GM12878 (cell line): Measurements from ENCODE around the gene ILRUN. TPM values are rescaled to one million over a fixed set of nuclear protein-coding genes. Genes with fewer than 3 reads are reported as not detected.

ENCODE experiments used
- ATAC-seq: fragments of 200-7000 bp; cut with Tn5 transposase; 3 replicates; pipeline ENCODE4 v1.9.1; 2020; ENCODE audit warnings: mild to moderate bottlenecking, moderate library complexity
- BruUV-seq: library from RNA; stranded (reverse); fragments of 400-500 nt; replicated peaks from 2 replicates; lab custom pipeline; 2021; lab: Mats Ljungman, UMichigan
- CTCF ChIA-PET: fragments of 300-600 bp; sonication (Branson Sonifier 250); formaldehyde crosslinking; extraction: SDS; loops from one replicate; lab custom pipeline; 2021; ENCODE audit warnings: inconsistent platforms; lab: Yijun Ruan, JAX
- POLR2A ChIA-PET: fragments of 350-600 bp; formaldehyde crosslinking; extraction: SDS; loops from one replicate; lab custom pipeline; 2021; ENCODE audit warnings: inconsistent platforms; lab: Charles Lee
- RAD21 ChIA-PET: fragments of 300-600 bp; sonication (Branson Sonifier 250); formaldehyde crosslinking; loops from one replicate; lab custom pipeline; 2023; ENCODE audit warnings: antibody characterized with exemption; ENCODE audit not compliant: unreplicated experiment; lab: Charles Lee
- SMC1A ChIA-PET: fragments of 300-600 bp; sonication (Branson Sonifier 250); formaldehyde crosslinking; loops from one replicate; lab custom pipeline; 2023; ENCODE audit not compliant: unreplicated experiment, uncharacterized antibody; lab: Charles Lee
- DNase-seq: peaks from one replicate; pipeline ENCODE4 v3.0.0-alpha.2; 2011; ENCODE audit warnings: low read depth, low spot score
- FAIRE-seq: peaks from 3 replicates; lab custom pipeline; 2011; peaks lifted over from hg19 to GRCh38; lab: Jason Lieb, UNC
- H2AFZ ChIP-seq: 2 replicates; pipeline ENCODE4 v1.6.0; 2011; ENCODE audit warnings: low read depth, low read length, control low read depth; ENCODE audit not compliant: control insufficient read depth
- H3K27ac ChIP-seq: 2 replicates; pipeline ENCODE4 v1.5.1; 2011; ENCODE audit warnings: control low read depth; ENCODE audit not compliant: control insufficient read depth, insufficient read depth
- H3K27me3 ChIP-seq, 2 experiments: replicated peaks in 1 of 2; 2 replicates each; pipeline versions ENCODE4 v1.6.0 to v1.6.1; 2011; ENCODE audit warnings: low read length in 1 of 2; ENCODE audit not compliant: control insufficient read depth in 2 of 2, insufficient read depth in 2 of 2
- H3K36me3 ChIP-seq, 2 experiments: 2 replicates each; pipeline ENCODE4 v1.5.1; 2011; ENCODE audit warnings: low read length in 1 of 2; ENCODE audit not compliant: control insufficient read depth in 2 of 2, insufficient read depth in 2 of 2
- H3K4me1 ChIP-seq: 2 replicates; pipeline ENCODE4 v1.6.1; 2011; ENCODE audit warnings: mild to moderate bottlenecking, low read length, moderate library complexity, mixed read lengths; ENCODE audit not compliant: control insufficient read depth, insufficient read depth
- H3K4me2 ChIP-seq: 2 replicates; pipeline ENCODE4 v1.6.0; 2011; ENCODE audit warnings: control low read depth; ENCODE audit not compliant: control insufficient read depth, insufficient read depth
- H3K4me3 ChIP-seq: fragments of 200-600 bp; sonication (generic); 2 replicates; pipeline ENCODE4 v1.5.1; 2016
- H3K79me2 ChIP-seq: 2 replicates; pipeline ENCODE4 v1.6.0; 2011; ENCODE audit warnings: low read length; ENCODE audit not compliant: control insufficient read depth, insufficient read depth
- H3K9ac ChIP-seq: 2 replicates; pipeline ENCODE4 v1.8.0; 2011; ENCODE audit warnings: low read length, control low read depth, mixed read lengths; ENCODE audit not compliant: control insufficient read depth, insufficient read depth
- H3K9me3 ChIP-seq: replicated peaks from 3 replicates; pipeline ENCODE4 v1.5.1; 2011; ENCODE audit warnings: mild to moderate bottlenecking, low read length; ENCODE audit not compliant: control insufficient read depth, insufficient read depth
- H4K20me1 ChIP-seq: 2 replicates; pipeline ENCODE4 v1.6.0; 2011; ENCODE audit not compliant: control insufficient read depth, insufficient read depth
- BMI1 ChIP-seq: fragments of 450-650 bp; IDR thresholded peaks from 2 replicates; pipeline ENCODE4 v1.6.1; 2016; ENCODE audit warnings: mild to moderate bottlenecking, moderate library complexity, borderline replicate concordance
- BRCA1 ChIP-seq: IDR thresholded peaks from 2 replicates; pipeline ENCODE4 v1.6.1; 2011; ENCODE audit warnings: low read depth, low read length, improper control_type of control experiment
- RB1 ChIP-seq: fragments of 450-650 bp; formaldehyde crosslinking; IDR thresholded peaks from 2 replicates; pipeline ENCODE4 v1.6.1; 2017; ENCODE audit warnings: mild to moderate bottlenecking, borderline replicate concordance
- SMAD1 ChIP-seq: fragments of 450-650 bp; IDR thresholded peaks from 2 replicates; pipeline ENCODE4 v1.6.1; 2018; ENCODE audit warnings: mild to moderate bottlenecking, low read depth; ENCODE audit not compliant: partially characterized antibody
- SMARCA5 ChIP-seq: fragments of 450-650 bp; IDR thresholded peaks from 2 replicates; pipeline ENCODE4 v1.6.1; 2017; ENCODE audit warnings: mild to moderate bottlenecking
- SPI1 ChIP-seq: IDR thresholded peaks from 2 replicates; pipeline ENCODE4 v1.6.1; 2011; ENCODE audit warnings: low read depth, mild to moderate bottlenecking, low read length, moderate library complexity, borderline replicate concordance; ENCODE audit not compliant: insufficient read depth
- TAF1 ChIP-seq: IDR thresholded peaks from 2 replicates; pipeline ENCODE4 v1.6.1; 2011; ENCODE audit warnings: mild to moderate bottlenecking, low read depth, low read length, borderline replicate concordance
- WRNIP1 ChIP-seq: IDR thresholded peaks from 2 replicates; pipeline ENCODE4 v1.6.1; 2011; ENCODE audit warnings: low read depth, low read length, improper control_type of control experiment, borderline replicate concordance
- ZNF622 ChIP-seq: fragments of 450-650 bp; IDR thresholded peaks from 2 replicates; pipeline ENCODE4 v1.6.1; 2017; ENCODE audit warnings: mild to moderate bottlenecking, inconsistent platforms
- in situ Hi-C: fragments of 300-500 bp; cut with MboI; formaldehyde crosslinking; loops from 9 replicates; pipeline ENCODE4 v1.14.3; 2018; ENCODE audit warnings: mixed read lengths
- intact Hi-C: fragments of 100-400 bp; cut with micrococcal nuclease; formaldehyde crosslinking; loops from one replicate; pipeline ENCODE4 v1.14.2; 2022; ENCODE audit not compliant: unreplicated experiment
- polyA plus RNA-seq, 11 experiments: library from polyadenylated mRNA; depleted of rRNA in 4 of 11; unstranded in 6 of 11; stranded (reverse) in 5 of 11; fragments of >200 nt; fragmentation: Nextera tagmentation in 4 of 11; fragmentation: Illumina TruSeq in 1 of 11; extraction: Ambion mirVana in 4 of 11; extraction: Trizol in 1 of 11; gene quantifications; 1 replicate in 1 of 11; 2 replicates in 10 of 11; pipeline versions ENCODE4 v1.2.1 to v1.2.3, GENCODE V29; 2011 to 2016; ENCODE audit warnings: inconsistent platforms in 2 of 11, missing spikeins in 2 of 11, low read depth in 1 of 11
- total RNA-seq, 4 experiments: library from RNA; depleted of rRNA in 3 of 4; stranded (reverse); fragments of >200 nt in 3 of 4; fragmentation: Illumina TruSeq in 1 of 4; extraction: Trizol in 1 of 4; gene quantifications; 2 replicates each; pipeline versions ENCODE4 v1.2.1 to v1.2.3, GENCODE V29; 2013 to 2021
- TF ChIP-seq, protein P1 (sequence below): fragments of 450-650 bp; IDR thresholded peaks from 2 replicates; pipeline ENCODE4 v1.6.1; 2017; ENCODE audit warnings: mild to moderate bottlenecking, low read depth, inconsistent platforms; ENCODE audit not compliant: poor library complexity, severe bottlenecking
- TF ChIP-seq, protein P2 (sequence below): fragments of 450-650 bp; IDR thresholded peaks from 2 replicates; pipeline ENCODE4 v1.6.1; 2017; ENCODE audit warnings: mild to moderate bottlenecking, moderate library complexity
- TF ChIP-seq, protein P3 (sequence below): IDR thresholded peaks from 2 replicates; pipeline ENCODE4 v1.6.1; 2011; ENCODE audit warnings: mild to moderate bottlenecking, low read depth, low read length, moderate library complexity; ENCODE audit not compliant: insufficient replicate concordance
- TF ChIP-seq, protein P4 (sequence below), 3 experiments: IDR thresholded peaks in 2 of 3; conservative IDR thresholded peaks in 1 of 3; 2 replicates each; pipeline ENCODE4 v1.5.1; 2011; ENCODE audit warnings: low read depth in 3 of 3, low read length in 3 of 3, mild to moderate bottlenecking in 3 of 3, control low read depth in 2 of 3, moderate library complexity in 2 of 3, inconsistent platforms in 1 of 3, mixed read lengths in 1 of 3; ENCODE audit not compliant: control insufficient read depth in 2 of 3, insufficient read depth in 1 of 3; ENCODE audit errors: extremely low read depth in 1 of 3

ILRUN gene
- total and polyA plus RNA-seq, 10 of the 15 experiments (the other 5 are each of a cell fraction or from before 2014, with no cell fraction given), result 21.0 to 114 (median 48.9) TPM

DNA sequence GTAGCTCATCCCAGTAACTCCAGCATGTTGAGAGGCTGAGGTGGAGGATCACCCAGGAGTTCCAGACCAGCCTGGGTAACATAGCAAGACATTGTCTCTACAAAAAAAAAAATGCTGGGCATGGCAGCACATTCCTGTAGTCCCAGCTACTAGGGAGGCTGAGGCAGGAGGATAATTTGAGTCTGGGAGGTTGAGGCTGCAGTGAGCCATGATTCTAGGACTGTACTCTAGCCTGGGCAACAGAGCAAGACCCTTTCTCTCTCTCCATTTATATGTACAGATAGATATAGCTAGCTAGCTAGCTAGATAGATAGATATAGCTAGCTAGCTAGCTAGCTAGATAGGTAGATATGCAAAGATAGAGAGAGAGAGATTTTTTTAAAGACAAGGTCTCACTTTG lies 20.4 kb downstream of the ILRUN start:
- H3K9me3 ChIP-seq, result no peaks in the 10 kb centered on the region
- intact Hi-C loops (no loop called here), in situ Hi-C loops (no loop called here)
- peaks cover 48% of the 10 kb centered on the region for H3K4me1 ChIP-seq
- no peak for FAIRE-seq
- no peaks in the 10 kb centered on the region for H3K27me3 ChIP-seq
- no TSS peak for BruUV-seq
- no peak for ATAC-seq
- SMC1A ChIA-PET, result interaction anchor here (0.7 to 16.2 kb wide), 17 partner anchors 8 to 217 kb away, joined by 3 to 213 read pairs (median 5); partner anchors contain the start of genes ANKS1A, BLTP3A, ILRUN and SNRPC
- no peak overlapping the region for H3K4me3 ChIP-seq
- H4K20me1 ChIP-seq, result no peaks in the 10 kb centered on the region
- no peak overlapping the region for H3K9ac ChIP-seq
- RAD21 ChIA-PET, result interaction anchor here (0.6 to 7.2 kb wide), 8 partner anchors 10 to 118 kb away, joined by 3 to 183 read pairs (median 16); partner anchors contain the start of genes ILRUN and SNRPC
- CTCF ChIA-PET, result interaction anchor here (1.2 to 4.5 kb wide), 5 partner anchors 10 to 115 kb away, joined by 4 to 56 read pairs (median 9); partner anchors contain the start of gene BLTP3A
- no peak overlapping the region; the same call in 1 of the 2 replicates for H3K4me2 ChIP-seq
- POLR2A ChIA-PET, result interaction anchor here (0.5 to 14.8 kb wide), 14 partner anchors 9 to 448 kb away, joined by 3 to 329 read pairs (median 4); partner anchors contain the start of genes BLTP3A, ILRUN and SNRPC
- peak overlapping the region; percentile 92 for H3K27ac ChIP-seq
- no peak overlapping the region for H2AFZ ChIP-seq
- DNase-seq, result no peak
- no peaks in the 10 kb centered on the region; a peak in 2 of 4 replicates for H3K36me3 ChIP-seq
- peaks cover 93% of the 10 kb centered on the region for H3K79me2 ChIP-seq
- TF ChIP-seq SPI1, result no peak
- TF ChIP-seq WRNIP1, result no peak
- no peak for TF ChIP-seq RB1
- TF ChIP-seq, protein P1, sequence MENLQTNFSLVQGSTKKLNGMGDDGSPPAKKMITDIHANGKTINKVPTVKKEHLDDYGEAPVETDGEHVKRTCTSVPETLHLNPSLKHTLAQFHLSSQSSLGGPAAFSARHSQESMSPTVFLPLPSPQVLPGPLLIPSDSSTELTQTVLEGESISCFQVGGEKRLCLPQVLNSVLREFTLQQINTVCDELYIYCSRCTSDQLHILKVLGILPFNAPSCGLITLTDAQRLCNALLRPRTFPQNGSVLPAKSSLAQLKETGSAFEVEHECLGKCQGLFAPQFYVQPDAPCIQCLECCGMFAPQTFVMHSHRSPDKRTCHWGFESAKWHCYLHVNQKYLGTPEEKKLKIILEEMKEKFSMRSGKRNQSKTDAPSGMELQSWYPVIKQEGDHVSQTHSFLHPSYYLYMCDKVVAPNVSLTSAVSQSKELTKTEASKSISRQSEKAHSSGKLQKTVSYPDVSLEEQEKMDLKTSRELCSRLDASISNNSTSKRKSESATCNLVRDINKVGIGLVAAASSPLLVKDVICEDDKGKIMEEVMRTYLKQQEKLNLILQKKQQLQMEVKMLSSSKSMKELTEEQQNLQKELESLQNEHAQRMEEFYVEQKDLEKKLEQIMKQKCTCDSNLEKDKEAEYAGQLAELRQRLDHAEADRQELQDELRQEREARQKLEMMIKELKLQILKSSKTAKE, result no peak
- TF ChIP-seq ZNF622, result no peak
- TF ChIP-seq, protein P2, sequence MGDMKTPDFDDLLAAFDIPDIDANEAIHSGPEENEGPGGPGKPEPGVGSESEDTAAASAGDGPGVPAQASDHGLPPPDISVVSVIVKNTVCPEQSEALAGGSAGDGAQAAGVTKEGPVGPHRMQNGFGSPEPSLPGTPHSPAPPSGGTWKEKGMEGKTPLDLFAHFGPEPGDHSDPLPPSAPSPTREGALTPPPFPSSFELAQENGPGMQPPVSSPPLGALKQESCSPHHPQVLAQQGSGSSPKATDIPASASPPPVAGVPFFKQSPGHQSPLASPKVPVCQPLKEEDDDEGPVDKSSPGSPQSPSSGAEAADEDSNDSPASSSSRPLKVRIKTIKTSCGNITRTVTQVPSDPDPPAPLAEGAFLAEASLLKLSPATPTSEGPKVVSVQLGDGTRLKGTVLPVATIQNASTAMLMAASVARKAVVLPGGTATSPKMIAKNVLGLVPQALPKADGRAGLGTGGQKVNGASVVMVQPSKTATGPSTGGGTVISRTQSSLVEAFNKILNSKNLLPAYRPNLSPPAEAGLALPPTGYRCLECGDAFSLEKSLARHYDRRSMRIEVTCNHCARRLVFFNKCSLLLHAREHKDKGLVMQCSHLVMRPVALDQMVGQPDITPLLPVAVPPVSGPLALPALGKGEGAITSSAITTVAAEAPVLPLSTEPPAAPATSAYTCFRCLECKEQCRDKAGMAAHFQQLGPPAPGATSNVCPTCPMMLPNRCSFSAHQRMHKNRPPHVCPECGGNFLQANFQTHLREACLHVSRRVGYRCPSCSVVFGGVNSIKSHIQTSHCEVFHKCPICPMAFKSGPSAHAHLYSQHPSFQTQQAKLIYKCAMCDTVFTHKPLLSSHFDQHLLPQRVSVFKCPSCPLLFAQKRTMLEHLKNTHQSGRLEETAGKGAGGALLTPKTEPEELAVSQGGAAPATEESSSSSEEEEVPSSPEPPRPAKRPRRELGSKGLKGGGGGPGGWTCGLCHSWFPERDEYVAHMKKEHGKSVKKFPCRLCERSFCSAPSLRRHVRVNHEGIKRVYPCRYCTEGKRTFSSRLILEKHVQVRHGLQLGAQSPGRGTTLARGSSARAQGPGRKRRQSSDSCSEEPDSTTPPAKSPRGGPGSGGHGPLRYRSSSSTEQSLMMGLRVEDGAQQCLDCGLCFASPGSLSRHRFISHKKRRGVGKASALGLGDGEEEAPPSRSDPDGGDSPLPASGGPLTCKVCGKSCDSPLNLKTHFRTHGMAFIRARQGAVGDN, result no peak
- TF ChIP-seq BRCA1, result no peak
- TF ChIP-seq SMAD1, result no peak
- TF ChIP-seq, protein P3, sequence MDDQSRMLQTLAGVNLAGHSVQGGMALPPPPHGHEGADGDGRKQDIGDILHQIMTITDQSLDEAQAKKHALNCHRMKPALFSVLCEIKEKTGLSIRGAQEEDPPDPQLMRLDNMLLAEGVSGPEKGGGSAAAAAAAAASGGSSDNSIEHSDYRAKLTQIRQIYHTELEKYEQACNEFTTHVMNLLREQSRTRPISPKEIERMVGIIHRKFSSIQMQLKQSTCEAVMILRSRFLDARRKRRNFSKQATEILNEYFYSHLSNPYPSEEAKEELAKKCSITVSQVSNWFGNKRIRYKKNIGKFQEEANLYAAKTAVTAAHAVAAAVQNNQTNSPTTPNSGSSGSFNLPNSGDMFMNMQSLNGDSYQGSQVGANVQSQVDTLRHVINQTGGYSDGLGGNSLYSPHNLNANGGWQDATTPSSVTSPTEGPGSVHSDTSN, result no peak
- TF ChIP-seq, protein P4, sequence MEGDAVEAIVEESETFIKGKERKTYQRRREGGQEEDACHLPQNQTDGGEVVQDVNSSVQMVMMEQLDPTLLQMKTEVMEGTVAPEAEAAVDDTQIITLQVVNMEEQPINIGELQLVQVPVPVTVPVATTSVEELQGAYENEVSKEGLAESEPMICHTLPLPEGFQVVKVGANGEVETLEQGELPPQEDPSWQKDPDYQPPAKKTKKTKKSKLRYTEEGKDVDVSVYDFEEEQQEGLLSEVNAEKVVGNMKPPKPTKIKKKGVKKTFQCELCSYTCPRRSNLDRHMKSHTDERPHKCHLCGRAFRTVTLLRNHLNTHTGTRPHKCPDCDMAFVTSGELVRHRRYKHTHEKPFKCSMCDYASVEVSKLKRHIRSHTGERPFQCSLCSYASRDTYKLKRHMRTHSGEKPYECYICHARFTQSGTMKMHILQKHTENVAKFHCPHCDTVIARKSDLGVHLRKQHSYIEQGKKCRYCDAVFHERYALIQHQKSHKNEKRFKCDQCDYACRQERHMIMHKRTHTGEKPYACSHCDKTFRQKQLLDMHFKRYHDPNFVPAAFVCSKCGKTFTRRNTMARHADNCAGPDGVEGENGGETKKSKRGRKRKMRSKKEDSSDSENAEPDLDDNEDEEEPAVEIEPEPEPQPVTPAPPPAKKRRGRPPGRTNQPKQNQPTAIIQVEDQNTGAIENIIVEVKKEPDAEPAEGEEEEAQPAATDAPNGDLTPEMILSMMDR (IDR thresholded peaks at IDR 0.05 in 2 of 3, conservative IDR thresholded peaks at IDR 0.05 in 1 of 3; ENCODE audit: control insufficient read depth in 2 of 3, extremely low read depth in 1 of 3, insufficient read depth in 1 of 3, low read depth in 3 of 3, low read length in 3 of 3), result no peak
- TF ChIP-seq BMI1, result no peak
- no peak for TF ChIP-seq SMARCA5
- no peak for TF ChIP-seq TAF1
